Activated naive CD4-positive, alpha-beta T cell treated with anti-CD3 and anti-CD28 coated beads, Interleukin-2, amount 50 U/mL, for 16 hours (primary cell): ENCODE results near the gene UNC13B.
"Not testable (repeated sequence)": the region's sequence is repeated elsewhere in the genome, so short reads cannot be mapped to it uniquely, and the experiment has no call there.

ENCODE experiments used
- DNase-seq: peaks from one replicate; pipeline ENCODE4 v3.0.0-alpha.2; 2020

Gene UNC13B

DNA sequence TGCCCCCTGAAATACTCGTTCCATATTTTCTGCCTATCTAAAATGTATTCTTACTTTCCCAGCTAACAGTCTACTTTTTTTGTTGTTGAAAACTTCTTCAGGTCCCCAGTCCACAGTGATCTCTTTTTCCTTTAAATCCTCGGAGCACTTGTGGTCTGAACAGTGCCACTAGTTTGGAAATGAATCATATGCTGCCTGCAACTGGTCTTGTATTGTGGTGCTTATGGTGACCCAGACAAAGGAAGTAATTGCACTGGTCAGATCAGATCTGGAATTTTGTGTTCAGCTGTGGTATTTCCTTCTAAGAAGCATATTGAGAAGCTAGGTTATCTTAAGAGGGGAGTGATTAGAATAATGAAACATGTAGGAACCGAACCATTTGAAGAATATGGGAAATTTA lies 2.9 kb downstream of the UNC13B start:
- no peak for DNase-seq

DNA sequence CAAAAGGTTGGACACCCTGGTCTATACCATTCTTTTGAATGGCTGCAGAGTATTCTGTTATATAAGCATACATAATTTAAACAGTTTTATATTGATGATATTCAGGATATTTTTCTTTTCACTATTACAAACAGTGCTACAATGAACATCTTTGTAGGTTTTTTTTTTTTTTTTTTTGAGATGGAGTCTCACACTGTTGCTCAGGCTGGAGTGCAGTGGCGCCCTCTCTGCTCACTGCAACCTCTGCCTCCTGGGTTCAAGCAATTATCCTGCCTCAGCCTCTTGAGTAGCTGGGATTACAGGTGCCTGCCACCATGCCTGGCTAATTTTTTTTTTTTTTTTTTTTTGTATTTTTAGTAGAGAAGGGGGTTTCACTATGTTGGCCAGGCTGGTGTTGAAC lies 5.6 kb downstream of the UNC13B start:
- DNase-seq = not testable (repeated sequence)

GRCh38 chr9:35168963-35169362 lies 7.2 kb downstream of the UNC13B start:
- no peak for DNase-seq

DNA sequence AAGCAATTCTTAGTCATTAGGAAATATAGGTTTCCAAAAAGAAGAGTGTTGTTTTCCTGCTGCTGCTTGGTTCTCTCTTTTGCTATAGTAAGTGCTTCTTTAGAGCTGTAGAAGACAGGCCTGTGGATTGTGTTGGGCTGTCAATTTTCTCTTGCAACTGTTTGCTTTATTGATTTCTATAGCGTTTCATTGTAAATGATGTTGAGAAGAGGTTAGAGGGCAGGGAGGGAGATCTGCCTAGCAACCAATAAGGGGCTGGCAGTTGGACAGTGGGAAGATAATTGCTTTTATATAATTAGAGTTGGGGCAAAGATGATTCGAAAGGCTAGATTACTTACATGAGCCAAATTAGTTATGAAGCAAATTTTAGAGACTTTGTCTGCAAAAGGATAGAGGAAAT lies 11.1 kb downstream of the UNC13B start:
- DNase-seq = no peak

DNA sequence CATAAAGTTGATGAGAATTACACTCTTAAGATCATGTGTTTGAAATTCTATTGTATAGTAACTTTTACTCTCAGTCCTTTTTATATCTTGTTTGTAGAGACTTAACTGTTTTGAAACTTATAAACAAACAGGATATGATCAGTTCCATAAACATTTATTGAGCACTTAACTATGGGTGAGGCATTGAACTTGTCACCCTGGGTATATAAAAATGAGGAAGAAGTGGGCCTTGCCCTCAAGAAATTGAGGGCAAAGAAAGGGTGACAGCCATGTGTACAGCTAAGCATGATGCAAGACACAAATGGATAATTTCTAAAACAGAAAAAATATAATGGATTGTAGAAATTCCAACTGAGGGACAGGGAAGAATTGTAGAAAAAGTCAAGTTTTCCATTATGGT lies 15.7 kb downstream of the UNC13B start:
- no peak for DNase-seq

- no peak for DNase-seq
Measured at GRCh38 chr9:35179347-35180280, 17.8 kb downstream of the UNC13B start.

- DNase-seq = no peak
Measured at GRCh38 chr9:35180801-35181200, 19.0 kb downstream of the UNC13B start.

DNA sequence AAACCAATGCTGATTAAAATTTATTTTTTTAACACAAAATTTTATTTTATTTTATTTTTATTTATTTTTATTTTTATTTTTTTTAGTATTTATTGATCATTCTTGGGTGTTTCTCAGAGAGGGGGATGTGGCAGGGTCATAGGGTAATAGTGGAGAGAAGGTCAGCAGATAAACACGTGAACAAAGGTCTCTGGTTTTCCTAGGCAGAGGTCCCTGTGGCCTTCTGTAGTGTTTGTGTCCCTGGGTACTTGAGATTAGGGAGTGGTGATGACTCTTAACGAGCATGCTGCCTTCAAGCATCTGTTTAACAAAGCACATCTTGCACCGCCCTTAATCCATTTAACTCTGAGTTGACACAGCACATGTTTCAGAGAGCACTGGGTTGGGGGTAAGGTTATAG lies 20.6 kb downstream of the UNC13B start:
- DNase-seq = not testable (repeated sequence)

DNA sequence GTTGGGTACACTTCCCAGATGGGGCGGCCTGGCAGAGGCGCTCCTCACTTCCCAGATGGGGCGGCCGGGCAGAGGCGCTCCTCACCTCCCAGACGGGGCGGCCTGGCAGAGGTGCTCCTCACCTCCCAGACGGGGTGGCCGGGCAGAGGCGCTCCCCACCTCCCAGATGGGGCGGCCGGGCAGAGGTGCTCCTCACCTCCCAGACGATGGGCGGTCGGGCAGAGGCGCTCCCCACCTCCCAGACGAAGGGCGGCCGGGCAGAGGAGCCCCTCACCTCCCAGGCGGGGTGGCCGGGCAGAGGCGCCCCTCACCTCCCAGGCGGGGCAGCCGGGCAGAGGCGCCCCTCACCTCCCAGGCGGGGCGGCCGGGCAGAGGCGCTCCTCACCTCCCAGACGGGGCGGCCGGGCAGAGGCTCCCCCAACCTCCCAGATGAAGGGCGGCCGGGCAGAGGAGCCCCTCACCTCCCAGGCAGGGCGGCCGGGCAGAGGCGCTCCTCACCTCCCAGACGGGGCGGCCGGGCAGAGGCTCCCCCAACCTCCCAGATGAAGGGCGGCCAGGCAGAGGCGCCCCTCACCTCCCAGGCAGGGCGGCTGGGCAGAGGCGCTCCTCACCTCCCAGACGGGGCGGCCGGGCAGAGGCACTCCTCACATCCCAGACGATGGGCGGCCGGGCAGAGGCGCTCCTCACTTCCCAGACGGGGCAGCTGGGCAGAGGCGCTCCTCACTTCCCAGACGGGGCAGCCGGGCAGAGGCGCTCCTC lies 21.4 kb downstream of the UNC13B start:
- DNase-seq = not testable (repeated sequence)

GRCh38 chr9:35183755-35184480 lies 22.1 kb downstream of the UNC13B start:
- DNase-seq = not testable (repeated sequence)

DNA sequence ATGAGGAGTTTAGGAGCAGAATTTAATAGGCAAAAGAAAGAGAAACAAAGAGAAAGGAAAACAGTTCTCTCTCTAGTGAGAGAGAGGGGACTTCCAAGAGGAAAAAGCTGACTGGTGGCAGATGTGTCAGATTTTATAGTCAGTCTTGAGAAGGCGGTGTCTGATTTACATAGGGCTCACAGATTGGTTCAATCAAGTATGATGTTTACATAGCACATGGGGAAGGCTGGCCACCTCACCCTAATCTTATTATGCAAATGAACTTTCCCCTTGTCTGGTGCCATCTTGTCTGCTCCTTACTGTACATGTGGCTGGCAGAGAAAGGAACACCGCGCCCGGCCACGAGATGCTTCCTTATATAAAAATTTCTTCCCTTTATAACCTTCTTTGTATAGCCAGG lies 24.7 kb downstream of the UNC13B start:
- DNase-seq = no peak

DNA sequence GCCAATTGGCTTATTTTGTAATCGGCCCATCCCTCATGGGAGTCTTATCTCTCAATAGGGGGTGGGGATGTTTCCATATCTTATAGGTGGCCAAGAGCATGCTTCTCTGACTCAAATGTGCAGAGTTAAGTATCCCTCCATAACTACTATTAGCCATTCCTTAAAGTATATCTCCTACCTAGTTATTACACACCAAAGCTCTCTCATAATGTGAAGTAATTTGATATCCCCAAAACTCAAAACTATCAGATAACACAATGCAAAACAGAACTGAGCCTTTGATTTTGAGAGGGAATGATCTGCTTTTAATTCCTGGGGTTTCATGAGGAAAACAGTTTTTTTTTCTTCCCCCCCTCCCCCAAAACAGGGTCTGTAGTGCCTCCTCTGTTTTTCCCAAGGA lies 28.4 kb downstream of the UNC13B start:
- DNase-seq = no peak

DNA sequence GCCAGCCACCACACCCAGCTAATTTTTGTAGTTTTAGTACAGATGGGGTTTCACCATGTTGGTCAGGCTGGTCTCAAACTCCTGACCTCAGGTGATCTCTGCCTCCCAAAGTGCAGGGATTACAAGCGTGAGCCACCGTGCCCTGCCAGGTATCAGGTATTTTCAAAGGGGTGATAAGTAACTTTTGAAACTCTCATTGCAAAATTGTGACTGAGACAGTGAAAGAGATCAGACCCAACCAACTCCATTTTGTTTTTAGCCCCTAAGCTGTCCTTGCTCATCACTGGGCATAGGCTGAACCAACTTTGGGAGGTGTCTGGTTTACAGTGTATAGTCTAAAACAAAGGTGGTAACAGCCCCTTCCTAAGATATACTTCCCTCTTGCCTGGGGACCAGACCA lies 29.3 kb downstream of the UNC13B start:
- DNase-seq = no peak

DNA sequence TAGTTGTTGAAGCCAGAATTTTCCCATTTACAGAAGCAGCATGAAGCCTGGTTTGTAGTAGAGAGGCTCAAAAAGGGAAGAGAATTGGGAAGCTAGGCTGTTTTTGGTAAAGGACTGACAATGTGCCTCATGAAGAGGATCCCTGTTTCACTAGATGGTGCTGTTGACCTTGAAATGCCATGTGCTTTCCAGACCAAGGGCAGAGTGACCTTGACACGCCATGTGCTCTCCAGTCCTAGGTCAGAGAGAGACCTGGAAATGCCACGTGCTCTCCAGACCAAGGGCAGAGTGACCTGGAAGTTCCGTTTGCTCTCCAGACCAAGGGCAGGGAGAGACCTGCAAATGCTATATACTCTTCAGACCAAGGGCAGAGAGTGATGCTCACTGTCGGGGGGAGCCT lies 32.0 kb downstream of the UNC13B start:
- DNase-seq = no peak

DNA sequence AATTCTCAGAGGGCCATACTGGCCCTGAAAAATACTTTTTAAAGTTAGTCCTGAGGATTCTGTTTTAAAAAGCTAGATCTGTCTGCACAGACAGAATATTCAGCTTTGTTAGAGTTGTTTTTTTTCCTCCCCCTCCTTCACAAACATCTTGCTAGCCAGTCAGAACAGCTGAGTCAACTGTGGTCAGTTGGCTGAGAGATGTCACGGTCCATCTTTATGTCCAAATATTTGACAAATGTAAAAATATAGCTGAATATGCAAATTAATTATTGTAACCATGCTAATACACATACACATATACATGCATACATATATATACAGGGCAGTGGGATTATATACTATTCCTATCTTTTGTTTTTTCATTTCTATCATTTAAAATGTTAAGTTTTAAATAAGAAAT lies 33.9 kb downstream of the UNC13B start:
- no peak for DNase-seq

DNA sequence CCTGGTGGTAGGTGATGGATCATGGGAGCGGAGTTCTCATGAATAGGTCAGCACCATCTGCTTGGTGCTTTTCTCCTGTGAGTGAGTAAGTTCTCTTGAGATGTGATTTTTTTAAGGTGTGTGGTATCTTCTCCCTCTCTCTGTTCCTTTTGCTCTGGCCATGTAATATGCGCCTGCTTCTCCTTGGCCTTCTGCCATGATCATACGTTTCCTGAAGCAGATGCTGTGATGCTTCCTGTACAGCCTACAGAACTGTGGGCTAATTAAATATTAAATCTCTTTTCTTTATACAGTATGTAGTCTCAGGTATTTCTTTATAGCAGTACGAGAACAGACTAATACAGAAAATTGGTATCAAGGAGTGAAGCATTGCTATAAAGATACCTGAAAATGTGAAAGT lies 36.4 kb downstream of the UNC13B start:
- DNase-seq = no peak

GRCh38 chr9:35203528-35203927 lies 41.7 kb downstream of the UNC13B start:
- DNase-seq = no peak

DNA sequence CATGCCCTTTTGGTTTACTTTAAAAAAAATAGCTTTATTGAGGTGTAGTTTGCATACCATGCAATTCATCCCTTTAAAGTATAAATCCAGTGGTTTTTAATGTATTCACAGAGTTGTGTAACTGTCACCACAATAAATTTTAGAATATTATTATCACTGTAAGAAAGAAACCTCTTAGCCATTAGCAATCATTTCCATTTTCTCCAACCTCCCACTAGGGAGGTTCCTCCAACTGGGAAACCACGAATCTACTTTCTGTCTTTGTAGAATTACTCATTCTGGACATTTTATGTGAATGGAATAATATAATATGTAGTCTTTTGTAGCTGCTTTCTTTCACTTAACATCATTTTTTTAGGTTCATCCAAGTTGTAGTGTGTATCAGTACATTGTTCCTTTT lies 43.5 kb downstream of the UNC13B start:
- no peak for DNase-seq

DNA sequence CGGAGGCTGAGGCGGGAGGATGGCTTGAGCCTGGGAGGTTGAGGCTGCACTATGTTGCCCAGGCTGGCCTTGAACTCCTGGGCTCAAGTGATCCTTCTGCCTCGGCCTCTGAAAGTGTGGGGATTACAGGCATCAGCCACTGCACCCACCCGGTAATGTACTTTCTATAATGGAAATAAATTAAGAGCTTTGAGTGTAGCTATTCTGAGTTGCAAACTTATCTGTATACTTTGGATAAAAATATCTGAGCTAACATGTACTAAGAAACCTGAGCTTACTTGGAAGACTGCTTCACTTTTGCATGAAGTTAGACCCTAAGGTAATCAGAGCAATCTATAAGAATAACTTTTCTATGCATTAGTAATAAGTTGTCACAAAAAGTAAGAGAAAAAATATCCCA lies 50.0 kb downstream of the UNC13B start:
- no peak for DNase-seq

- DNase-seq = no peak
Measured at GRCh38 chr9:35220659-35221338, 59.0 kb downstream of the UNC13B start.

DNA sequence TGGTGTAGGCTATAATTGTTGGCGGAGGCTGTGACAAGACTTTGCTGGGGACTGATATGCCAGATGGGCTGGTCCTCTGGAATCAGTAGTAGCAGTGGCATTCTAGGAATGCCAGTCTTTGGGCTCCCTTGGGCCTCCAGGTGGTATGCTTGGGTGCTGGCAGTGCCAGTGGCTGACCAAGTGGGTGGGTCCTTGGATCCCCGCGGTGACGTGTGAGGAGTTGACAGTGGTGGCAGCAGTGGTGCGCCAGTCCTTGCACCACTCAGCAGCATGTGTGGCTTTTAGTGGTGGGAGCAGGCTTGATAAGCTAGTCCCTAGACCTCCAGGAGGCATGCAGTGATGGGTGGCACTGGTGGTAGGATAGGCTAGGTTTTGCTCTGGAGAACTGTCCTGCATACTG lies 63.9 kb downstream of the UNC13B start:
- DNase-seq = no peak

- no peak for DNase-seq
Measured at GRCh38 chr9:35226651-35227050, 64.8 kb downstream of the UNC13B start.

DNA sequence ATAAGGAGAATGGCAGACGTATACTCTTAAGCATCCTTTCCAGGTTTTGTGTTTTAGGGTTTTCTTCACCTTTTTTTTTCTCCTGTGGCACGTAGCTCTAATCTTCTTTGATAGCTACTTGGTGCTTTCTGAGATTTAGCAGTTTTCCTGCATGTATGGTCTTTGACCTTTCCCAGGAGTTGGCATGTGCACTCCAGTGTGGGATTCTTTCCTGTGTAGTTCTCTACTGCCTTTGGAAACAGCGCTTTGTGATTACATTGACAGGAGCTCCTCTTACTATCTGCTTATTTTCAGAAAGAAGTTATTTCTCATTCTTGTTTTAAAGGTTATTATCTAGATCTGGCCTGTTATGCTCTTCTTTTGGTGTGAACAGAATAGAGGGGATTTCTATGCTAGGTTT lies 65.5 kb downstream of the UNC13B start:
- no peak for DNase-seq
